Hepatocyte (in vitro differentiated cells): ENCODE measurements around the gene NEDD4L. TPM values are rescaled to one million over a fixed set of nuclear protein-coding genes. Genes with fewer than 3 reads are reported as not detected.
"Not testable (repeated sequence)": the region's sequence is repeated elsewhere in the genome, so short reads cannot be mapped to it uniquely, and the experiment has no call there.

Experiments used
- DNase-seq: peaks from one replicate; pipeline ENCODE4 v3.0.0-alpha.2; 2016; ENCODE audit warnings: low spot score
- H2AFZ ChIP-seq: fragments of 200-600 bp; sonication (generic); 2 replicates; pipeline ENCODE4 v1.6.0; 2016; ENCODE audit warnings: antibody characterized with exemption, mild to moderate bottlenecking
- H3K27ac ChIP-seq: fragments of 200-600 bp; sonication (generic); 2 replicates; pipeline ENCODE4 v1.5.1; 2016; ENCODE audit warnings: mild to moderate bottlenecking
- H3K27me3 ChIP-seq: fragments of 200-600 bp; sonication (generic); 2 replicates; pipeline ENCODE4 v1.6.1; 2016
- H3K36me3 ChIP-seq: fragments of 200-600 bp; sonication (generic); replicated peaks from 2 replicates; pipeline ENCODE4 v1.5.1; 2016; ENCODE audit warnings: low read depth; ENCODE audit not compliant: insufficient read depth
- H3K4me1 ChIP-seq: fragments of 200-600 bp; sonication (generic); 2 replicates; pipeline ENCODE4 v1.5.1; 2016; ENCODE audit warnings: mild to moderate bottlenecking, moderate library complexity; ENCODE audit not compliant: insufficient read depth
- H3K4me2 ChIP-seq: fragments of 200-600 bp; sonication (generic); 2 replicates; pipeline ENCODE4 v1.6.0; 2016
- H3K4me3 ChIP-seq: fragments of 200-600 bp; sonication (generic); 2 replicates; pipeline ENCODE4 v1.5.1; 2016; ENCODE audit warnings: mild to moderate bottlenecking
- H3K79me2 ChIP-seq: fragments of 200-600 bp; sonication (generic); 2 replicates; pipeline ENCODE4 v1.6.0; 2017; ENCODE audit warnings: mild to moderate bottlenecking
- H3K9me2 ChIP-seq: fragments of 200-600 bp; sonication (generic); replicated peaks from 2 replicates; pipeline ENCODE4 v1.6.0; 2017; ENCODE audit warnings: mild to moderate bottlenecking; ENCODE audit not compliant: insufficient read depth
- H3K9me3 ChIP-seq: fragments of 200-600 bp; sonication (generic); 2 replicates; pipeline ENCODE4 v1.5.1; 2016; ENCODE audit warnings: low read depth, mild to moderate bottlenecking
- H4K20me1 ChIP-seq: fragments of 200-600 bp; sonication (generic); 2 replicates; pipeline ENCODE4 v1.6.0; 2016; ENCODE audit warnings: mild to moderate bottlenecking; ENCODE audit not compliant: insufficient read depth, poor library complexity, severe bottlenecking
- CTCF ChIP-seq: fragments of 200-600 bp; sonication (generic); IDR thresholded peaks from 2 replicates; pipeline ENCODE4 v1.5.1; 2016; ENCODE audit warnings: antibody characterized with exemption, mild to moderate bottlenecking; ENCODE audit not compliant: poor library complexity
- EZH2 ChIP-seq: fragments of 200-600 bp; sonication (generic); IDR thresholded peaks from 2 replicates; pipeline ENCODE4 v1.6.1; 2016; ENCODE audit warnings: antibody characterized with exemption, mild to moderate bottlenecking, borderline replicate concordance
- EZH2phosphoT487 ChIP-seq: fragments of 200-600 bp; sonication (generic); IDR thresholded peaks from one replicate; pipeline ENCODE4 v1.6.1; 2018; ENCODE audit warnings: antibody characterized with exemption, mild to moderate bottlenecking, low read depth, moderate library complexity; ENCODE audit not compliant: unreplicated experiment, severe bottlenecking
- WGBS: methylation state at CpG from one replicate; pipeline ENCODE4 v1.1.6; 2016; ENCODE audit warnings: low lambda C conversion rate; ENCODE audit errors: missing lambda C conversion rate; 5-methylcytosine and 5-hydroxymethylcytosine counted together
- polyA plus RNA-seq: library from polyadenylated mRNA; unstranded; fragments of >200 nt; fragmentation: Nextera tagmentation; extraction: Ambion mirVana; gene quantifications from 2 replicates; pipeline ENCODE4 v1.2.1, GENCODE V29; 2016
- total RNA-seq: library from RNA; depleted of rRNA; stranded (reverse); fragments of >200 nt; gene quantifications from 2 replicates; pipeline ENCODE4 v1.2.3, GENCODE V29; 2014

Gene NEDD4L
- total and polyA plus RNA-seq, 2 experiments from 2014 or later, result 104 to 140 TPM

GRCh38 chr18:58169472-58169871 lies 125.4 kb downstream of the NEDD4L start:
- H3K27ac ChIP-seq, result no peak overlapping the region
- 90% methylated on average over 6 of the region's 6 CpGs for WGBS
- DNase-seq, result no peak
- no peak overlapping the region for H3K4me2 ChIP-seq
- H2AFZ ChIP-seq, result no peak overlapping the region
- TF ChIP-seq EZH2phosphoT487, result no peak
- no peak for TF ChIP-seq EZH2
- TF ChIP-seq CTCF, result no peak
- H4K20me1 ChIP-seq, result no peaks in the 10 kb centered on the region
- H3K9me3 ChIP-seq, result no peaks in the 10 kb centered on the region
- no peaks in the 10 kb centered on the region for H3K36me3 ChIP-seq
- no peak overlapping the region for H3K4me3 ChIP-seq
- H3K4me1 ChIP-seq, result peaks cover under 1% of the 10 kb centered on the region
- H3K79me2 ChIP-seq, result peaks cover 61% of the 10 kb centered on the region
- no peaks in the 10 kb centered on the region for H3K27me3 ChIP-seq
- no peaks in the 10 kb centered on the region for H3K9me2 ChIP-seq

- not testable (repeated sequence) for H3K27me3 ChIP-seq, H3K4me2 ChIP-seq, H3K9me2 ChIP-seq, H3K4me3 ChIP-seq, H2AFZ ChIP-seq, H3K36me3 ChIP-seq, H3K4me1 ChIP-seq, H3K27ac ChIP-seq, DNase-seq, H3K9me3 ChIP-seq, H4K20me1 ChIP-seq
- peaks cover 61% of the 10 kb centered on the region for H3K79me2 ChIP-seq
- WGBS, result 100% methylated on average over 3 of the region's 5 CpGs
Measured at GRCh38 chr18:58170036-58170435, 126.0 kb downstream of the NEDD4L start.

GRCh38 chr18:58172031-58172430 lies 128.0 kb downstream of the NEDD4L start:
- H3K36me3 ChIP-seq, result no peaks in the 10 kb centered on the region
- no peaks in the 10 kb centered on the region for H3K9me2 ChIP-seq
- no peaks in the 10 kb centered on the region for H3K27me3 ChIP-seq
- 93% methylated on average over 6 of the region's 6 CpGs for WGBS
- no peak overlapping the region for H3K4me3 ChIP-seq
- DNase-seq, result no peak
- H4K20me1 ChIP-seq, result no peaks in the 10 kb centered on the region
- TF ChIP-seq EZH2phosphoT487, result no peak
- no peak for TF ChIP-seq CTCF
- TF ChIP-seq EZH2, result no peak
- no peak overlapping the region for H2AFZ ChIP-seq
- H3K9me3 ChIP-seq, result no peaks in the 10 kb centered on the region
- peaks cover 58% of the 10 kb centered on the region for H3K79me2 ChIP-seq
- H3K27ac ChIP-seq, result no peak overlapping the region
- H3K4me1 ChIP-seq, result peaks cover 15% of the 10 kb centered on the region
- no peak overlapping the region for H3K4me2 ChIP-seq

GRCh38 chr18:58174285-58174684 lies 130.3 kb downstream of the NEDD4L start:
- H3K4me3 ChIP-seq, result no peak overlapping the region
- H2AFZ ChIP-seq, result no peak overlapping the region
- no peaks in the 10 kb centered on the region for H3K9me2 ChIP-seq
- H4K20me1 ChIP-seq, result no peaks in the 10 kb centered on the region
- no peak overlapping the region for H3K27ac ChIP-seq
- peaks cover 60% of the 10 kb centered on the region for H3K79me2 ChIP-seq
- H3K4me2 ChIP-seq, result no peak overlapping the region
- 93% methylated on average over 12 of the region's 12 CpGs for WGBS
- no peak for DNase-seq
- H3K4me1 ChIP-seq, result peaks cover 37% of the 10 kb centered on the region
- no peaks in the 10 kb centered on the region for H3K9me3 ChIP-seq
- H3K36me3 ChIP-seq, result no peaks in the 10 kb centered on the region
- TF ChIP-seq CTCF, result no peak
- TF ChIP-seq EZH2phosphoT487, result no peak
- TF ChIP-seq EZH2, result no peak
- H3K27me3 ChIP-seq, result no peaks in the 10 kb centered on the region
